HG03354 (cell line): ENCODE results near the gene KISS1R.
"Not testable (repeated sequence)": the region's sequence is repeated elsewhere in the genome, so short reads cannot be mapped to it uniquely, and the experiment has no call there.

Source experiments
- ATAC-seq: cut with Tn5 transposase; IDR thresholded peaks from one replicate; pipeline ENCODE4 v1.9.1; 2021; ENCODE audit warnings: mild to moderate bottlenecking; ENCODE audit not compliant: unreplicated experiment, poor library complexity, severe bottlenecking

KISS1R gene

GRCh38 chr19:917323-918151 is at the start of gene KISS1R:
TSS of gene KISS1R (plus strand) at chr19:917333. CDS start at chr19:917503, 170 bp downstream.
- no peak for ATAC-seq

DNA sequence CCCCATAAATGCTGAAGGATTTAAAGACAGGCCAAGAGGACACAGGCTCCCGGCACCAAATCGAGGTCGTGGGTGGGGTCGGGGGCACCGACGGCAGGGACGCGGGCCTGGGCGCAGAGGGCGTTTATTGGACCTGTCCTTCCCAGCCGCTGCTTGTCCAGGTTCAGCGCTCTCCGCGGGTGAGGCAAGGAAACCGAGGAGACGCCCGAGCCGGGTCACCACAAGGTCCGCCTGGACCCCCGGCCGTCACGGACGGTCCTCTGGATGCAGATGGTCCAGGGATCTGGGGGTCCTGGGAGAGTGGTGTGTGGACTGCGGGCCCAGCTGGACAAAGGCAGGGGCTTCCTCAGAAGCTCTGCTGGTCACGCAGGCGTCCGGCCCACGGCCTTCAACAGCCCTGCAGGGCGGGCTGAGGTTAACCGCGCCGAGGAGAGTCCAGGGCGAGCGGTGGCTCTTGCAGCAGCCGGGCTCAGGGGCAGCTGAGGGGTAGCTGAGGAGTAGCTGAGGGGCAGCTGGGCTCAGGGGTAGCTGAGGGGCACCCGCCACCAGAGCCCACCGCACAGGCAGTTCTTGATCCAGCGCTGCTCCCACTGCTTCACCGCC is 49.2 kb upstream of the KISS1R start:
- ATAC-seq = no peak

DNA sequence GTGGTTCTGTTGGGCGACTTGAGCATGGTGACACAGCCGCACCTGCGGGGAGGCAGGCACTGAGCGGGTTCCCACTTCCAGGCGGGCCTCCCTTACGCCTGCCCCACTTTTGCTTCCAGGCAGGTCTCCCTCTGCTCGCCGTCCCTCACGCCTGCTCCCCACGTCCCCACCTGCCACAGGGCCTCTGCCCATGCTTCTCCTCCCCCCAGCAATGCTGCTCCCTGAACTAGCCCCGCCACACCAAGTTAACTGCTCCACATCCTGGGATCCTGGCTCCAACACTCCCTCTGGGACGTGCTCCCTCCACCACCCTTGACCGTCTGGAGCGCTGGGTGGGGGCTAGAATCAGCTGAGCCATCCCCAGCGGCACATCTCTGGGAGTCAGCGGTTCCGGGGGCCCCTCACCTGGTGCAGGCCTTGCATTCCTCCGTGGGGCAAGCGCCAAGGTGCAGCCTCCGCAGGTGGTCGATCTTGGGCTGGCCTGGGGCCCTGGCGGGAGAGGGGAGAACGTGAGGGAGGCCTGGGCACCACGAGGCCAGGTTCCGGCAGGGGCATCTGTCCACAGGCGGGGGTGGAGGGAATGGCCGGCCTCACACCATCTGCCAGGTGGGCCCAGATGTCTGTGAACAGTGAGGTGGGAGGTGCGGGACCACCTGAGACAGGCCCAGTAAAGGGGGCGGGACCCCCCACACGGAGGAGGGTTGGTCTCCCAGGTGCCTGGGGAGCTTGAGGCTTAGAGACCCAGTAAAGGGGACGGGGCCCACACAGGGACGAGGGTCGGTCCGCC is 48.5 kb upstream of the KISS1R start:
- no peak for ATAC-seq

DNA sequence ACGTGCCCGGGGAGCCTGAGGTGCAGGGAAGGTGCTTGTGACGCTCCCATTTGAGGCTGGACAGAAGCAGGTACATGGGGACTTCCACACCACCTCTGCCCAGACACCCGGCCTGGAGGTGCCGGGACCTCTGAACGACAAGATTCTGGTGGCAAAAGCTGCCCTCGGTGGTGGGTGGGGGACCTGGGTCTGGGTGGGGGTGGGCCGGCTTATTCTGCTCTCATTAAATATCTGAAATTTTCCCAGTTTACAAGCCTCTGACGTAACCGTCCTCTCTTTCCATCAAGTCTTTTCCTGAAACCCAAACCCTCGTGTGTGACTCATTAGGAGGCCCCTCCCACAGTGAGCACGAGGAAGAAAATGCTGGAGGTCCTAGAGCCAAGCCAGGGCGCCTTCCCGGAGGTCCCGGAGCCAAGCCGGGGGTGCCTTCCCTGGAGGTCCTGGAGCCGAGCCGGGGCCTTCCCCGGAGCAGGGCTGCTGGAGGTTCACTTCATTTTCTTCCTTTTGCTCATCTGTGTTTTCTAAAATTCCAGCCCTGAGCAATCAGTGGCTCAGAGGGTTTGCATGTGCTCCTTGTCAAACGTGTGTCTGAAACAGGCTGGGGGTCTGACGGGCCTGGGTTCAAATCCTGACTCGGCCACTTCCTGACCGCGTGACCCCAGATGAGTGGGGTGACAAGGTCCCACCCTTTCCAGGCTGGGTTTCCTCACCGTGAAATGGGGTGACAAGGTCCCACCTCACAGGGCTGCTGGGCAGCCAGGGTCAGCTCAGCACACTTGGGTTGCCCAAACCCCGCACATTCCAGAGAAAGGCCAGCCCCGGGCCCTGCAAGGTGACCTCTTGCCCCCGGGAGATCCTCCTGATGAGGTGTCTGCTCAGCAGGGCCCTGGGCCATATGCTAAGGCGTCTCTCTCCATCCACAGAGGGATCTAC is 47.6 kb upstream of the KISS1R start:
- ATAC-seq = no peak

DNA sequence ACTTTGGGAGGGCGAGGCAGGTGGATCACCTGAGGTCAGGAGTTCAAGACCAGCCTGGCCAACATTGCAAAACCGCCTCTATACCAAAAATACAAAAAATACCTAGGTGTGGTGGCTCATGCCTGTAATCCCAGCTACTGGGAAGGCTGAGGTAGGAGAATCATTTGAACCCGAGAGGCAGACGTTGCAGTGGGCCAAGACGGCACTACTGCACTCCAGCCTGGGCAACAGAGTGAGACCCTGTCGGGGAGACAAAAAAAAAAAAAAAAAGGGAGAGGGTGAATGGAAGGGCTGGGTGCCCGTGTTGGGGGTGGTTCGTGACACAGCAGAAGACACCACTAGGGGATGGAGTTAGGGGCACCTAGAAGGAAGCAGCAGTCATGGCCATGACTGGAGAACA is 46.8 kb upstream of the KISS1R start:
- no peak for ATAC-seq

- ATAC-seq = no peak
Measured at GRCh38 chr19:870963-871401, 46.2 kb upstream of the KISS1R start.

GRCh38 chr19:871446-872265 is 45.5 kb upstream of the KISS1R start:
- peak; percentile 11 for ATAC-seq

GRCh38 chr19:872266-872951 is 44.7 kb upstream of the KISS1R start:
- peak; percentile 52 for ATAC-seq

DNA sequence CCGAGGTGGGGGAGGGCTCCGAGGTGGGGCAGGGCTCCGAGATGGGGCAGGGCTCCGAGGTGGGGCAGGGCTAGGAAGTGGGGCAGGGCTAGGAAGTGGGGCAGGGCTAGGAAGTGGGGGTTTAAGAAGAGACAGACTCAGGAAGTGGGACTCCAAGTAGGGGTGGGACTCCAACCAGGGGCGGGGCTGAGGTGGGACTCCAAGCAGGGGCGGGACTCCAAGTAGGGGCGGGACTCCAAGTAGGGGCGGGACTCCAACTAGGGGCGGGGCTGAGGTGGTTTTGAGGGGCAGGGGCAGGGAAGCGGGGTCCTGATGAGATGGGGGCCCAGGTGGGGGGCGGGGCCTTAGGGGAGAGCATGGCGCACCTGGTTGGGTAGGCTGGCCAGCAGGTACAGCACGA is 44.0 kb upstream of the KISS1R start:
- no peak for ATAC-seq

DNA sequence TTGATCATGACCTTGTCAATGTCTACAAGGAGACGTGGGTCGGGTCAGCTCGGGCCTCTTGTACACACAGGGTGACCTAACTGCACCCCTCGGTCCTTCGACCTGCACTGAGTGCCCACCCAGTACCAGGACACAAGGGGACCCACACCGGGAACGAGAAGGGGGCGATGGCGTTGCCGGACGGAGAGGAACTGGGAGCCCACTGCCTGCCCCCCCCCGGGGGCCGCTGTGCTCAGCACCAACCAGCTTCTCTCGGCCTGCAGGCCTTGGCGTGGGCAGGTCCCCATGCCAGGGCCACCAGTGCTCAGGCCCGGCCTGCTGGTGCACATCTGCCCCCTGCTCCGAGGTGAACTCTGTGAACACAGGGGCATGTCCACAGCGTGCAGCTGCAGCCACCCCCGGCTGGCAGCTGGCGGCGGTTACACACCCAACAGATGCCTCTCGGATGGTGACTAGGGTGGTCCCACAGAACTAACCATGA is 43.5 kb upstream of the KISS1R start:
- no peak for ATAC-seq

DNA sequence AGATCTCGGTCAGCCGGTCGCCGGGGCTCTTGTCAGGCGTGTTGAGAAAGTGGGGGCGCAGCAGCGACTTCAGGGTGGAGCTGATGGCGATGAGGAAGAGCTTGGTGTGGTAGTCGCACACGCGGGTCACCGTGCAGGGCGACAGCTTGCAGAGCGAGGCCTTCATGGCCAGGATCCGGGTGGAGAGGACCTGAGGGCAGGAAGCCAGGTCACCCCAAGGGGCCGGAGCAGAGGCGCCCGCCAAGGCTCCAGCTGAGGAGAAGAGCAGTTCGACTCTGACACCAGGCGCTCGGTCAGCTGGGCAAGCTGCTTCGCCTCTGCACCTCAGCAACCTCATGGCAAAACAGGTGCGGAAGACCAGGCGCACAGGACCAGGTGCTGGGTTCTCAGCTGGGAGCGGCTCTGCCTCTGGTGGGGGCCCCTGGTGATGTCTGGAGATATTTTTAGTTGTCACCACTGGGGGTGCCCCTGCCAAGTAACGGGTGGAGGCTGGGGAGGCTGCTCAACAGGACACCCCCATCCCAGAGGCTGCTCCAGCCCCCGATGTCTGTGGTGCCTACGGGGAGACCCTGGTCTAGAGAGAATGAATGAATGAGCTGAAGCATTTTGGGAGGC is 41.8 kb upstream of the KISS1R start:
- ATAC-seq = no peak

DNA sequence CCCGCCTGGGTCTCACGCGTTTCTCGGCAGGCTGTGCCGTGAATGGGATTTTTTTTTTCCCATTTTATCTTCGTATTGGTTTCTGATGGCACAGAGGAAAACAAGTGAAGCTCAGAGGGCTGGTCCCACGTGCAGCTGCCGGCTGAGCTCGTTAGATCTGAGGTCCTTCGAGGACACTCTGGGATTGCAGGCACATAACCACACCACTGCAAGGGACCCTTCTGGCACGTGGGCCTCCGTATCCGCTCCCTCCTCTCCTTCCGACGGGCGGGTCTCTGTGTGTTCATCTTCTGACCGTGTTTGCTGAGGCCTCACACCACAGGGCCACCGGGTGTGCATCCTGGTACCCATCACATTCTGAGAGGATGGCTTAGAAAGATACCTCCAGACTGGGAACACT is 41.0 kb upstream of the KISS1R start:
- ATAC-seq = no peak

- no peak for ATAC-seq
Measured at GRCh38 chr19:876780-877314, 40.3 kb upstream of the KISS1R start.

DNA sequence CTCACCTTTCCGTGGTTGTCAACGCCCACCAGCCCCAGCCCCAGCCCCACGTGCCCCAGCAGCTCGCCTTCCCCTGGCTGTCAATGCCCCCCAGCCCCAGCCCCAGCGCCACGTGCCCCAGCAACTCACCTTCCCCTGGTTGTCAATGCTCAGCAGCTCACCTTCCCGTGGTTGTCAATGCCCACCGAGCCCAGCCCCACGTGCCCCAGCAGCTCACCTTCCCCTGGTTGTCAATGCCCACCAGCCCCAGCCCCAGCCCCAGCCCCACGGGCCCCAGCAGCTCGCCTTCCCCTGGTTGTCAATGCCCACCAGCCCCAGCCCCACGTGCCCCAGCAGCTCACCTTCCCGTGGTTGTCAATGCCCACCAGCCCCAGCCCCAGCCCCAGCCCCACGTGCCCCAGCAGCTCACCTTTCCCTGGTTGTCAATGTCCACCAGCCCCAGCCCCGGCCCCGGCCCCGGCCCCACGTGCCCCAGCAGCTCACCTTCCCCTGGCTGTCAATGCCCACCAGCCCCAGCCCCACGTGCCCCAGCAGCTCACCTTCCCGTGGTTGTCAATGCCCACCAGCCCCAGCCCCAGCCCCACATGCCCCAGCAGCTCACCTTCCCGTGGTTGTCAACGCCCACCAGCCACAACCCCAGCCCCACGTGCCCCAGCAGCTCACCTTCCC is 39.0 kb upstream of the KISS1R start:
- ATAC-seq = not testable (repeated sequence)

DNA sequence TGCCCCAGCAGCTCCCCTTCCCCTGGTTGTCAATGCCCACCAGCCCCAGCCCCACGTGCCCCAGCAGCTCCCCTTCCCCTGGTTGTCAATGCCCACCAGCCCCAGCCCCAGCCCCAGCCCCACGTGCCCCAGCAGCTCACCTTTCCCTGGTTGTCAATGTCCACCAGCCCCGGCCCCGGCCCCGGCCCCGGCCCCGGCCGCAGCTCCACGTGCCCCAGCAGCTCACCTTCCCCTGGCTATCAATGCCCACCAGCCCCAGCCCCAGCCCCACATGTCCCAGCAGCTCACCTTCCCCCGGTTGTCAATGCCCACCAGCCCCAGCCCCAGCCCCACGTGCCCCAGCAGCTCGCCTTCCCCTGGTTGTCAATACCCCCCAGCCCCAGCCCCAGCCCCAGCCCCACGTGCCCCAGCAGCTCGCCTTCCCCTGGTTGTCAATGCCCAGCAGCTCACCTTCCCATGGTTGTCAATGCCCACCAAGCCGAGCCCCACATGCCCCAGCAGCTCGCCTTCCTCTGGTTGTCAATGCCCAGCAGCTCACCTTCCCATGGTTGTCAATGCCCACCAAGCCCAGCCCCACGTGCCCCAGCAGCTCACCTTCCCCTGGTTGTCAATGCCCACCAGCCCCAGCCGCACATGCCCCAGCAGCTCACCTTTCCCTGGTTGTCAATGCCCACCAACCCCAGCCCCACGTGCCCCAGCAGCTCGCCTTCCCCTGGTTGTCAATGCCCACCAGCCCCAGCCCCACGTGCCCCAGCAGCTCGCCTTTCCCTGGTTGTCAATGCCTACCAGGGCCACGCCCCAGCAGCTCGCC is 38.2 kb upstream of the KISS1R start:
- ATAC-seq = not testable (repeated sequence)
